ENCODE results near the gene SATB2.

DNA sequence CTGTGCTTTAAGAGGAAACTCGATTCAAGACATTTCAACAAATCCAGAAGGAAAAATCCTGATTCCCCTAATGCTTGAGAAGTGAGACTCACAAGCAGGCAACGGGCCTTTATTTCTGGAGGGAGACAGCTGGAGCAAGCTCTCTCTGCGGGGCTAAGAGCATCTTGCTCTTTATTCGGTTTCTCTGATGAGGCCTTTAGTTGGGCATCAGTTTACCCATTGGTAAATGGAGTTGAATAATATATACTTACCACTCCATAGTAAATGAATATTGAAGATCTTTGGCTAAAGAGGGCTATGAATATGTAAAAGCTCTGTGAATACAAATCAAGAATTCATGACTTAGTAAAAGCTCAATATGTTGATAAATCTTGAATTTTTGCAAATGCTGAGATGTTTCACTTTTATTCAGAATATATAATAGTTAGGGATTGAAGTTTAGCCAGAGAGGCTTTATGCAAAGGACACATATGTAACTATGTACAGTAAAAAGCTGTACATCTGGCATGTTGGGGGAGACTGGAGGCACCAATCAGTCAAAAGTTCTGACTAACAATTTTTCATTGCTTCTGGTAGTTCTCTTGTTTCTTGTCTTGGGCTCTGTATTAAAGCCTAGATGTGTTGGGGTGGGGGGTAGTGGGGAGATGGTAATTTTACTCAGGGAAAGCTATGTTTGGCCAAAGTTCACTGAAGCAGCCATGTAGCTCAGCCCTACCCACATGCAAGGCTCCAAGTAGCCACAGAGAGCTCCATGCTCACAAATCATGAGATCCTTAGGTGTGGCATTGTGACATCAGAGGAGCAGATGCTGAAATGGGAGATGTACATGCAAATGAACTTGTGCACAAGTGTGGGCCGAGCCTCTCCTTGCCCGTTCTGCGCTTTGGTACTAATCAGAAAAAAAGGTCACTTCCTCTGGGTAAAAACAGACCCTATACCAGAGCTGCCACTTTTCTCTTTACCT, 200.2 kb downstream of the SATB2 start:
- TF ChIP-seq, protein P1, sequence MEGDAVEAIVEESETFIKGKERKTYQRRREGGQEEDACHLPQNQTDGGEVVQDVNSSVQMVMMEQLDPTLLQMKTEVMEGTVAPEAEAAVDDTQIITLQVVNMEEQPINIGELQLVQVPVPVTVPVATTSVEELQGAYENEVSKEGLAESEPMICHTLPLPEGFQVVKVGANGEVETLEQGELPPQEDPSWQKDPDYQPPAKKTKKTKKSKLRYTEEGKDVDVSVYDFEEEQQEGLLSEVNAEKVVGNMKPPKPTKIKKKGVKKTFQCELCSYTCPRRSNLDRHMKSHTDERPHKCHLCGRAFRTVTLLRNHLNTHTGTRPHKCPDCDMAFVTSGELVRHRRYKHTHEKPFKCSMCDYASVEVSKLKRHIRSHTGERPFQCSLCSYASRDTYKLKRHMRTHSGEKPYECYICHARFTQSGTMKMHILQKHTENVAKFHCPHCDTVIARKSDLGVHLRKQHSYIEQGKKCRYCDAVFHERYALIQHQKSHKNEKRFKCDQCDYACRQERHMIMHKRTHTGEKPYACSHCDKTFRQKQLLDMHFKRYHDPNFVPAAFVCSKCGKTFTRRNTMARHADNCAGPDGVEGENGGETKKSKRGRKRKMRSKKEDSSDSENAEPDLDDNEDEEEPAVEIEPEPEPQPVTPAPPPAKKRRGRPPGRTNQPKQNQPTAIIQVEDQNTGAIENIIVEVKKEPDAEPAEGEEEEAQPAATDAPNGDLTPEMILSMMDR (IDR thresholded peaks at IDR 0.05), result no peak
- TF ChIP-seq POLR2AphosphoS5 (IDR thresholded peaks at IDR 0.05), result no peak

All from esophagus muscularis mucosa (tissue), 3 donors.